Activated effector memory CD4-positive, alpha-beta T cell treated with anti-CD3 and anti-CD28 coated beads, Interleukin-2, amount 50 U/mL, for 16 hours (primary cell): ENCODE measurements around the gene SMAP2.

Experiments used
- DNase-seq: peaks from one replicate; pipeline ENCODE4 v3.0.0-alpha.2; 2020

SMAP2 gene

GRCh38 chr1:40422630-40423263, 49.2 kb downstream of the SMAP2 start:
- DNase-seq, result no peak

DNA sequence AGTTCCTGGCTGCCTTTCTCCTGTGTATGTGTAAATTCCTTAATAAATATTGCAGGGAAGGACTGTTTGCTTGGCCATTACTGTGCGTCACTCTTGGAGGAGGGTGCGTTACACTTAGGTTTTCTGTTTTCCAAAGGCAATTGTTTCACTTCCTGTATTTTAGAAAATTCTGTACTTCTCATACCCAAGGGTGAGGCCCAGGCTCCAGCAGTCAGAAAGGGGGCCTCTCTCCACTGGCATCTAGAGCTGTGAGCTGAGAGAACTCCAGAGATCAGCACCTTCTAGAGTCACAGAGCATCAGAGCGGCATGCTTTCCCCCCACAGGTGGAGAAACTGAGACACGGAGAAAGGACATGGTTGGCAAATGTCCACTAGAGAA, 49.7 kb downstream of the SMAP2 start:
- no peak for DNase-seq

GRCh38 chr1:40423951-40424618, 50.6 kb downstream of the SMAP2 start:
- no peak for DNase-seq

GRCh38 chr1:40425198-40425597, 51.7 kb downstream of the SMAP2 start:
- no peak for DNase-seq

- DNase-seq, result no peak
Observed at GRCh38 chr1:40431385-40431784, 57.9 kb downstream of the SMAP2 start.

DNA sequence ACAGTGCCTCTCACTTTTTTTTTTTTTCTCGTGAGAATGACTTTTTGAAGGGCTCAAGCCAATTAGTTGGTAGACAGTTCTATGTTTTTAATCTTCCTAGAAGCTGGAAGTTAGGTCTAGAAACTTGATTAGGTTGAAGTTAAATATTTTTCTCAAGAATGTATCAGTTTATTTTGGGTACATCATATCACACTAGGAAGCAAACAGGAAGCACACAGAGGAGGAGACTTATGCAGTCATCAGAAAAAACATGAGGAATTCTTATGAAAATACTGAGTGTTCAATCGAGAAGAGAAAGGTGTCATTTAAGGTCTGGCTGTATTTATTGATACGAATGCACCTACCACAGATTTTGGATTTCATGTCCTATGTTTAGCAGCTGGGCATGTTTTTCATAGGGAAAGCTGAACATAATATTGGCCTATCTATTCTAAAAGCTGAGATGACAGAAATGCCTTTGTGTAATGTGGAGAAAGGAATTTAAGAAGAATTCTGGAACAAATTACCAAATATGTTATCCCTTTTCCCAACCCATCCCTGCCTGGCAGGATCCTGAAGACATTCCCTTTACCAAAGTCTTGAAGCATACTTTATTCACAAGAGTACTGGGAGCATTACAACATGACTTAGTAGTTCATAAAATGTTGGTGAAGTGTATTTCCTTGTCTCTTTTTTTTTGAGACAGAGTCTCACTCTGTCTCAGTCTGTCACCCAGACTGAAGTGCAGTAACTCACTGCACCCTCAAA, 59.3 kb downstream of the SMAP2 start:
- no peak for DNase-seq

GRCh38 chr1:40435471-40435870, 61.9 kb downstream of the SMAP2 start:
- DNase-seq, result no peak

DNA sequence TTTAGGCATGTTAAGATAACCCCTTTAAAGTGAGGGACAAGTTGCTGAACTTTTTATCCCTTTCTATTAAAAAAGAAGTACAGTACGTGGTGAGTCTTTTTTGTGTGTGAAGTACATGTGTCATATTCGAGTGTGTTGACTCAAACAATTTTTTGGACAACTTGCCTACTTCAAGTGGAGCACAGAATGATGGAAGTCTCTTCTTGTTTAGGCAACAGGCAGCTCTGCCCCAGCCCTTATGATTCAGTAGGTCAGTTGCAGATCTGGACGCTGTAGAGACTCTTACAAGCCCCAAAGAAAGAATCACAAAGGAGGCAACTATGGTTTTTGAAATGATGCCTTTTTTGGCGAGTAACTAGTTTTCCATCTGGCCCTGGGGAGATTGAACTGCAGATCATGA, 62.3 kb downstream of the SMAP2 start:
- no peak for DNase-seq

- no peak for DNase-seq
Observed at GRCh38 chr1:40438391-40439015, 65.0 kb downstream of the SMAP2 start.

DNA sequence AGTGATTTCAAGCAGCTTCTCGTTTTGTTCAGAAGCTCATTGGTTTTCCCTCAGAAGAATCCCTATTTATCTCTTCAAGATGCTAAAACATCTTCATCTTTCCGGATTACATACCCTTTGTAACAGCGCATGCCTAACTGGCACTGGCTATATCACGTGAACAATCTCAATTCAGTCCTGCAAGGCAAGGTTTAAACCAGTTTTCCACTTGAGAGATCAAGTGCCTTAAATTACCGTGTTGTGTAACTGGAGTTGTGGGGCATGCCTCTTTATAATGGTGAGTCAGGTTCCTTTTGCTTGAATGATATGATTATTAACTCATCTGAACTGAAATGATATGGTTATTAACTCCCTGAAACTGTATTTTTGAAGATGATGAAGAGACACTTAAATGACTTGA, 65.7 kb downstream of the SMAP2 start:
- no peak for DNase-seq

DNA sequence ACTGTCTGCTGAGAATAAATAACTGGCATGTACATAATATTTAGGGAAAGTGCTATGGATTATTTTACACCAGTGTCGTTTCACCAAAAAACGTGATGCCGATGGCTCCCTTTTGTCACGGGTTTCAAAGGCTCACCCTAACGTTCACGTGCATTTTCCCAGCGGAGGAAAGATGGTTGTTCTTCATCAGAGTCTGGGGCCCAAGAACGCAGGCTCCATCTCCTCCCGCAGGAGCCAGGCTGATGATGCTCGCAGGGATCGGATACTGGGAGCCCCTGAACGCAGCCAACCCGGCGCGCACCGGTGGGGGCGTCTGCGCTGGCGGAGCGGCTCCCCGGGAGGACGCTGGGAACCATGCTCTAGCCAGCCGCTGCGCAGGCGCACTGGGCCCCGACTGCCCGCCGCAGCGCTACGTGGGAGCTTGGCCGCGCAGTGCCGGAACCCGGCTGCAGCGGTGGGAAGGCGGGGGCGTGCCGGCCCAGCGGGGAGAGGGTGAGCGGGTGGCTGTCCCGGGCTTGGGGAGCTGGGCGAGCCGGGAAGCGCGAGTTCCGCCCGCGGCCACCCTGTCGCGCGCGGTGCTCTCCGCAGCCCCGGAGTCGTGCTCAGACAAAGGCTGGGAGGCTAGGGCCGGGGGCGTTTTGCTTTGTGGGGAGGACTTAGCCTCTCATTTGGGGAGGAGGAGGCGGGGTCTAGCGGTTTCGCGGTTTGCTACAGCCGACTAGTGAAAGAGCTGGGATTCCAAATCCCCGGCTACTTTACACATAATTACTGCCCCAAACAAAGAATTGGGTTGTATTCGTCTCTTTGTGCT, 76.4 kb downstream of the SMAP2 start, which contains the start of gene ZFP69B:
ZFP69B (plus strand) TSS at position 793 of the 811 bp plus-strand sequence. CDS start 486 bp downstream, outside the sequence.
- peak; percentile 96 for DNase-seq

DNA sequence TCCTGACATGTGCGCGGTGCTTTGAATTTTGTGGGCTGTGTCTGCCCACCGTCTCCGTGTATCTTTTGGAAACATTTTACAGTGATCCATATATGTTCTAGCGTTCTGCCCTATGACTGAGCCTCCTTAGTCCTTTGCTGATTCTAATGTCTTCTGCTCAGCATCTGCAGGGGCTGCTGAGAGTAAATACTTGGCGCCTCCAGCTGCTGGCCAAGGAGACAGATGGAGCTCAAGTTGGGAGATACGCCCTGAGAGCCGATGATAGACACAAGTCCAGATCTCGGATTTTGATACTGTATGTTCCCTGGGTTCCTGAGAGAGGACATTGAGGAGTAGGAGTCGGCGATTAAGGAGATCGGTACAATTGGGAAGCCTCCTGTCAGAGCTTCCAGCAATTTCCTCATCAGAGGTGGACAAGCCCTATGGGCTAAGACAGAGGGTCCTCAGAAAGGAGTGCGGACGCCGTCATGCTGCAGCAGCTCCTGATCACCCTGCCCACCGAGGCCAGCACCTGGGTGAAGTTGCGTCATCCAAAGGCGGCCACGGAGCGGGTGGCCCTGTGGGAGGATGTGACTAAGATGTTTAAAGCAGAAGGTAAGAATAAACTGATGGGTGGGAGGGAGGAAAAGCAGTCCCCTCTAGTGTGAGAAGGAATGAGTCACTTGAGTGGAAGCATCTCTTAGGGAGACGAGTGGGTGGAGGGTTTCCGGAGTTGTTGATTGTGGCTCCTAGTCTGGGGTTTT, 77.1 kb downstream of the SMAP2 start:
- DNase-seq, result peak; percentile 94

DNA sequence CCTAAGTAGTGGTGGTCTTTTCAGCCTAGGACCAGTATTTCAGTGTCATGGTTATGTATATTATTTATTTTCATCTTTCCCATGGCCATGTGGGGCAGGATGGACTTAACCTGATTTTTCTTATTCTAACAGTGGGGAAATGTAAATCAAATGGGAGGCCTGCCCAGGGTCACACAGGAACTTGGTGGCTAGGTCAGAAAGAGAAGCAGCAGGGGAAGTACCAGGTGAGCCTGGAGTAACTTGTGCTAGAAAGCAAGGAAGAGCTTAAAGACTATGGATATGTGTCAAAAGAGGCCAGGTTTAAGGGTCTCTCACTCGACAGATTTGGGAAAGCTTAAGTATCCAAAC, 77.7 kb downstream of the SMAP2 start:
- DNase-seq, result no peak

GRCh38 chr1:40454873-40455272, 81.3 kb downstream of the SMAP2 start:
- DNase-seq, result no peak

DNA sequence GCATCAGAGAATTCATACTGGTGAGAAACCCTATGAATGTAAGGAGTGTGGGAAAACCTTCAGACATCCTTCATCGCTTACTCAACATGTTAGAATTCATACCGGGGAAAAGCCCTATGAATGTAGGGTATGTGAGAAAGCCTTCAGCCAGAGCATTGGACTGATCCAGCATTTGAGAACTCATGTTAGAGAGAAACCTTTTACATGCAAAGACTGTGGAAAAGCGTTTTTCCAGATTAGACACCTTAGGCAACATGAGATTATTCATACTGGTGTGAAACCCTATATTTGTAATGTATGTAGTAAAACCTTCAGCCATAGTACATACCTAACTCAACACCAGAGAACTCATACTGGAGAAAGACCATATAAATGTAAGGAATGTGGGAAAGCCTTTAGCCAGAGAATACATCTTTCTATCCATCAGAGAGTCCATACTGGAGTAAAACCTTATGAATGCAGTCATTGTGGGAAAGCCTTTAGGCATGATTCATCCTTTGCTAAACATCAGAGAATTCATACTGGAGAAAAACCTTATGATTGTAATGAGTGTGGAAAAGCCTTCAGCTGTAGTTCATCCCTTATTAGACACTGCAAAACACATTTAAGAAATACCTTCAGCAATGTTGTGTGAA, 89.5 kb downstream of the SMAP2 start:
- no peak for DNase-seq

DNA sequence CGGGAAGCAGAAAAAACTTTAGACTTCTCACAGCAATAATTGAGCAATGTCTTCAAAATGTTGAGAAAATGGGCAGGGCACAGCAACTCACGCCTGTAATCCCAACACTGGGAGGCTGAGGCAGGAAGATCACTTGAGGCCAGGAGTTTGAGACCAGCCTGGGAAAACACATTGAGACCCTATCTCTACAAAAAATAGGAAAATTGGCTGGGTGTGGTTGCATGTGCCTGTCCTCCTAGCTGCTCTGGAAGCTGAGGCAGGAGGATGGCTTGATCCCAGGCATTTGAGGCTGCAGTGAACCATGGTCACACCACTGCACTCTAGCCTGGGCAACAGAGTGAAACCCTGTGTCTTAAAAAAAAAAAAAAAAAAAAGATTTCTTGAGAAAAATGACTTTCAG, 95.8 kb downstream of the SMAP2 start:
- DNase-seq, result no peak
